SK-N-SH treated with all-trans-retinoic acid at 6 μM for 48 hours (cell line): ENCODE data around the gene KCNA3.

Experiments
- ATAC-seq: fragments of 200-7000 bp; cut with Tn5 transposase; 3 replicates; pipeline ENCODE4 v1.9.1; 2020; ENCODE audit warnings: mild to moderate bottlenecking, moderate library complexity
- ARNTL ChIP-seq: fragments of 450-650 bp; formaldehyde crosslinking; IDR thresholded peaks from 2 replicates; pipeline ENCODE4 v1.5.0; 2020; ENCODE audit warnings: low read depth, mild to moderate bottlenecking, moderate library complexity, borderline replicate concordance
- BACH2 ChIP-seq: fragments of 250-450 bp; sonication (Bioruptor Pico); IDR thresholded peaks from 2 replicates; pipeline ENCODE4 v1.9.0; 2021; ENCODE audit warnings: mild to moderate bottlenecking, borderline replicate concordance
- CSDC2 ChIP-seq: fragments of 250-450 bp; sonication (Bioruptor Pico); IDR thresholded peaks from 2 replicates; pipeline ENCODE4 v1.5.0; 2020; ENCODE audit warnings: mild to moderate bottlenecking, moderate library complexity
- ESRRG ChIP-seq: fragments of 250-450 bp; sonication (Bioruptor Pico); IDR thresholded peaks from 2 replicates; pipeline ENCODE4 v1.6.1; 2021; ENCODE audit warnings: mild to moderate bottlenecking
- GLIS3 ChIP-seq: fragments of 250-450 bp; sonication (Bioruptor Pico); IDR thresholded peaks from 2 replicates; pipeline ENCODE4 v1.5.0; 2020; ENCODE audit warnings: mild to moderate bottlenecking, moderate library complexity
- ISL1 ChIP-seq: fragments of 250-450 bp; sonication (Bioruptor Pico); IDR thresholded peaks from 2 replicates; pipeline ENCODE4 v2.1.2; 2022; ENCODE audit warnings: mild to moderate bottlenecking, moderate library complexity
- OSR1 ChIP-seq: fragments of 250-450 bp; sonication (Bioruptor Pico); IDR thresholded peaks from 2 replicates; pipeline ENCODE4 v1.8.0; 2022; ENCODE audit warnings: moderate library complexity, mild to moderate bottlenecking, inconsistent platforms
- PPARA ChIP-seq: fragments of 250-450 bp; sonication (Bioruptor Pico); IDR thresholded peaks from 2 replicates; pipeline ENCODE4 v1.5.0; 2020; ENCODE audit warnings: mild to moderate bottlenecking, borderline replicate concordance
- SNAI2 ChIP-seq: fragments of 250-450 bp; sonication (Bioruptor Pico); IDR thresholded peaks from 2 replicates; pipeline ENCODE4 v1.5.0; 2020; ENCODE audit warnings: mild to moderate bottlenecking, moderate library complexity
- TCF4 ChIP-seq: fragments of 250-450 bp; sonication (Bioruptor Pico); IDR thresholded peaks from 2 replicates; pipeline ENCODE4 v1.8.0; 2021; ENCODE audit warnings: mild to moderate bottlenecking, moderate library complexity, borderline replicate concordance
- TOX ChIP-seq: fragments of 250-450 bp; sonication (Bioruptor Pico); IDR thresholded peaks from 2 replicates; pipeline ENCODE4 v1.8.0; 2021; ENCODE audit warnings: mild to moderate bottlenecking, moderate library complexity, borderline replicate concordance
- ZC3H10 ChIP-seq: fragments of 250-450 bp; sonication (Bioruptor Pico); IDR thresholded peaks from 2 replicates; pipeline ENCODE4 v1.5.1; 2021; ENCODE audit warnings: mild to moderate bottlenecking, moderate library complexity
- ZFP3 ChIP-seq: fragments of 250-450 bp; sonication (Bioruptor Pico); IDR thresholded peaks from 2 replicates; pipeline ENCODE4 v1.5.0; 2020; ENCODE audit warnings: mild to moderate bottlenecking, moderate library complexity
- ZFP30 ChIP-seq: fragments of 450-650 bp; formaldehyde crosslinking; IDR thresholded peaks from 2 replicates; pipeline ENCODE4 v1.5.0; 2022; ENCODE audit warnings: mild to moderate bottlenecking, moderate library complexity
- ZNF565 ChIP-seq: fragments of 450-650 bp; formaldehyde crosslinking; conservative IDR thresholded peaks from 2 replicates; pipeline ENCODE4 v1.5.0; 2020; ENCODE audit warnings: low read depth, mild to moderate bottlenecking, moderate library complexity
- ZNF70 ChIP-seq: fragments of 450-650 bp; formaldehyde crosslinking; IDR thresholded peaks from 2 replicates; pipeline ENCODE4 v1.5.0; 2020; ENCODE audit warnings: mild to moderate bottlenecking, moderate library complexity
- ZNF8 ChIP-seq: fragments of 450-650 bp; formaldehyde crosslinking; IDR thresholded peaks from 2 replicates; pipeline ENCODE4 v1.5.0; 2020; ENCODE audit warnings: mild to moderate bottlenecking, moderate library complexity
- TF ChIP-seq, protein P1 (sequence below): fragments of 250-450 bp; sonication (Bioruptor Pico); IDR thresholded peaks from 2 replicates; pipeline ENCODE4 v1.5.1; 2021; ENCODE audit warnings: mild to moderate bottlenecking, moderate library complexity
- TF ChIP-seq, protein P2 (sequence below): fragments of 250-450 bp; sonication (Bioruptor Pico); IDR thresholded peaks from 2 replicates; pipeline ENCODE4 v1.5.0; 2020; ENCODE audit warnings: mild to moderate bottlenecking, moderate library complexity
- TF ChIP-seq, protein P3 (sequence below): fragments of 250-450 bp; sonication (Bioruptor Pico); IDR thresholded peaks from 2 replicates; pipeline ENCODE4 v1.8.0; 2020; ENCODE audit warnings: mild to moderate bottlenecking, moderate library complexity, borderline replicate concordance
- TF ChIP-seq, protein P4 (sequence below): fragments of 250-450 bp; sonication (Bioruptor Pico); IDR thresholded peaks from 2 replicates; pipeline ENCODE4 v1.8.0; 2021; ENCODE audit warnings: low read depth, mild to moderate bottlenecking, moderate library complexity, borderline replicate concordance

Gene KCNA3

DNA sequence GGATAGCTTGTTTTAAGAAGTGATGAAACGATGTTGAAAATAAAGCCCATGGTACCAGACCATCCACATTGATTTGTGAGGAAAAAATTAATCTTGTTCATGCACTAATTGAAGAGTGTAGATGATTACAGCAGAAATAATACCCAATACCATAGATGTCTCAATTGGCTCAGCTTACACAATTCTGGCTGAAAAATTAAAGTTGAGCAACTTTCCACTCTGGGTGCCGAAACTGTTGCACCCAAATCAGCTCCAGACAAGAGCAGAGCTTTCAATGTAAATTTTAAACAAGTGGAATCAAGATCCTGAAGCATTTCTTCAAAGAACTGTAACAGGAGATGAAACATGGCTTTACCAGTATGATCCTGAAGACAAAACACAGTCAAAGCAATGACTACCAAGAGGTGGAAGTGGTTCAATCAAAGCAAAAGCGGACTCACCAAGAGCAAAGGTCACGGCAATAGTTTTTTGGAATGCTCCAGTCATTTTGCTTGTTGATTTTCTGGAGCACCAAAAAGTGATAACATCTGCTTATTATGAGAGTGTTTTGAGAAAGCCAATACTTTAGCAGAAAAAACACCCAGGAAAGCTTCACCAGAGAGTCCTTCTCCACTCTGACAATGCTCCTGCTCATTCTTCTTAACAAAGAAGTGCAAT is 16.1 kb upstream of the KCNA3 start (continued):
- TF ChIP-seq, protein P1, sequence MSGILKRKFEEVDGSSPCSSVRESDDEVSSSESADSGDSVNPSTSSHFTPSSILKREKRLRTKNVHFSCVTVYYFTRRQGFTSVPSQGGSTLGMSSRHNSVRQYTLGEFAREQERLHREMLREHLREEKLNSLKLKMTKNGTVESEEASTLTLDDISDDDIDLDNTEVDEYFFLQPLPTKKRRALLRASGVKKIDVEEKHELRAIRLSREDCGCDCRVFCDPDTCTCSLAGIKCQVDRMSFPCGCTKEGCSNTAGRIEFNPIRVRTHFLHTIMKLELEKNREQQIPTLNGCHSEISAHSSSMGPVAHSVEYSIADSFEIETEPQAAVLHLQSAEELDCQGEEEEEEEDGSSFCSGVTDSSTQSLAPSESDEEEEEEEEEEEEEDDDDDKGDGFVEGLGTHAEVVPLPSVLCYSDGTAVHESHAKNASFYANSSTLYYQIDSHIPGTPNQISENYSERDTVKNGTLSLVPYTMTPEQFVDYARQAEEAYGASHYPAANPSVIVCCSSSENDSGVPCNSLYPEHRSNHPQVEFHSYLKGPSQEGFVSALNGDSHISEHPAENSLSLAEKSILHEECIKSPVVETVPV (CRISPR knock-in tag) = no peak

DNA sequence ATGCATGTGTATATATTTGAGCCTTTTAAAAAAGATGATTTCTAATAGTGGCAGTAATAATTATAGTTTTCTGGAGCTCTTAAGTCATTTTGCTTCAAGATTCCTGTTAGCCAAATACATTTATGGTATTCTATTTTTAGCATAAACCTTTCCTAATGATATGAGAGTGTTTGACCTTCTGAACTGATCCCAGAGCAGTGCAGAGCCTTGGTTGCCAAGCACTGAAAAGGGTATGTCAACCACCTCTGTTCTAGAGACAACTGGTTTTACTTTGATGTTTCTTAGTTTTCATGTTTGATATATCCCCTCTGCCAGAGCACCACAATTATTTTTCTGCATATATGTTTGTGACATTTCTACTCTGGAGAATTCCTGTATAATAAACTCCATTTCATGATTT is 15.1 kb upstream of the KCNA3 start:
- TF ChIP-seq ZFP3 (CRISPR knock-in tag) (no peak), ZC3H10 (no peak), ISL1 (no peak), TCF4 (no peak), ESRRG (CRISPR knock-in tag) (no peak), OSR1 (no peak), ZNF70 (CRISPR knock-in tag) (no peak)
- no peak for ATAC-seq

DNA sequence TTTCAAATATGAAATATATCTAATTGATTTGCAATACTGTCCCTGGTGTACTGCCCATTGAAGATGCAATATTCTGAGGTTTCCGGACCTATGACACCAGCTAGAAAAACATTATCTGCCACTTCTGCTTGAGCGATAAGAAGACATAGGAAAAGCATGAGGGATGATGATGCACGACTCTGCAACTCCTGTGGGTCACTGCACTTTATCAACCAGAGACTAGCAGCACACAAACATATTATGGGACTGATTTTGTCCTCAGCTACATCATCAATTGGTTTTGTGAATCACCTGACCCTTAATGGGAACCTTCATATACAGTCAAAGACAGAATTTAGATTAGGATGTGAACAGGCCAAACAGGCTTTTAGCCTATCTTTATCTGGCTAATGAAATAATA is 13.8 kb upstream of the KCNA3 start:
- TF ChIP-seq GLIS3 (no peak), TOX (CRISPR knock-in tag) (no peak), PPARA (CRISPR knock-in tag) (no peak), BACH2 (CRISPR knock-in tag) (no peak), TCF4 (no peak), ZC3H10 (no peak), ZNF70 (CRISPR knock-in tag) (no peak)
- TF ChIP-seq, protein P2, sequence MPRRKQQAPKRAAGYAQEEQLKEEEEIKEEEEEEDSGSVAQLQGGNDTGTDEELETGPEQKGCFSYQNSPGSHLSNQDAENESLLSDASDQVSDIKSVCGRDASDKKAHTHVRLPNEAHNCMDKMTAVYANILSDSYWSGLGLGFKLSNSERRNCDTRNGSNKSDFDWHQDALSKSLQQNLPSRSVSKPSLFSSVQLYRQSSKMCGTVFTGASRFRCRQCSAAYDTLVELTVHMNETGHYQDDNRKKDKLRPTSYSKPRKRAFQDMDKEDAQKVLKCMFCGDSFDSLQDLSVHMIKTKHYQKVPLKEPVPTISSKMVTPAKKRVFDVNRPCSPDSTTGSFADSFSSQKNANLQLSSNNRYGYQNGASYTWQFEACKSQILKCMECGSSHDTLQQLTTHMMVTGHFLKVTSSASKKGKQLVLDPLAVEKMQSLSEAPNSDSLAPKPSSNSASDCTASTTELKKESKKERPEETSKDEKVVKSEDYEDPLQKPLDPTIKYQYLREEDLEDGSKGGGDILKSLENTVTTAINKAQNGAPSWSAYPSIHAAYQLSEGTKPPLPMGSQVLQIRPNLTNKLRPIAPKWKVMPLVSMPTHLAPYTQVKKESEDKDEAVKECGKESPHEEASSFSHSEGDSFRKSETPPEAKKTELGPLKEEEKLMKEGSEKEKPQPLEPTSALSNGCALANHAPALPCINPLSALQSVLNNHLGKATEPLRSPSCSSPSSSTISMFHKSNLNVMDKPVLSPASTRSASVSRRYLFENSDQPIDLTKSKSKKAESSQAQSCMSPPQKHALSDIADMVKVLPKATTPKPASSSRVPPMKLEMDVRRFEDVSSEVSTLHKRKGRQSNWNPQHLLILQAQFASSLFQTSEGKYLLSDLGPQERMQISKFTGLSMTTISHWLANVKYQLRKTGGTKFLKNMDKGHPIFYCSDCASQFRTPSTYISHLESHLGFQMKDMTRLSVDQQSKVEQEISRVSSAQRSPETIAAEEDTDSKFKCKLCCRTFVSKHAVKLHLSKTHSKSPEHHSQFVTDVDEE = no peak
- no peak for ATAC-seq

DNA sequence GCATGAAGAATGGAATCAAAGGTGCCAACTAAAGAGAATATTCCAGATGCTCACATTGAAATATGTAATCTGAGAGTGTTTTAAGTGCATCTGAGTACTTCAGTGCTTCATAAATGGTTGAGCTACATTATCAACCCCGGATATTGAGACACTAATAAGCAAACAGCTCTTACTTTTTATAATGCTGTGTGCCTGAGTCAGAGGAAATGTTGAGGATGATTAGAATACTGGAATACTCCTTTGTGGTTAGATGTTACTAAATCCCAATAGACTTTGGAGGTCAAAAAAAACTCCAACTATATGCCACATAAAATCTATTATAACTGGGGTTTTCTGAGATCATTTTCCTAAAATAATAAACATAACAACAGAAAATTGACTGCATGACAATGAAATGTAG is 12.5 kb upstream of the KCNA3 start:
- TF ChIP-seq SNAI2 (CRISPR knock-in tag) = no peak
- no peak for TF ChIP-seq ZC3H10
- TF ChIP-seq, protein P1 (CRISPR knock-in tag) = no peak
- TF ChIP-seq ZNF8 (CRISPR knock-in tag) = no peak
- TF ChIP-seq ZNF565 (CRISPR knock-in tag) = no peak
- no peak for TF ChIP-seq ARNTL (CRISPR knock-in tag)
- TF ChIP-seq, protein P3, sequence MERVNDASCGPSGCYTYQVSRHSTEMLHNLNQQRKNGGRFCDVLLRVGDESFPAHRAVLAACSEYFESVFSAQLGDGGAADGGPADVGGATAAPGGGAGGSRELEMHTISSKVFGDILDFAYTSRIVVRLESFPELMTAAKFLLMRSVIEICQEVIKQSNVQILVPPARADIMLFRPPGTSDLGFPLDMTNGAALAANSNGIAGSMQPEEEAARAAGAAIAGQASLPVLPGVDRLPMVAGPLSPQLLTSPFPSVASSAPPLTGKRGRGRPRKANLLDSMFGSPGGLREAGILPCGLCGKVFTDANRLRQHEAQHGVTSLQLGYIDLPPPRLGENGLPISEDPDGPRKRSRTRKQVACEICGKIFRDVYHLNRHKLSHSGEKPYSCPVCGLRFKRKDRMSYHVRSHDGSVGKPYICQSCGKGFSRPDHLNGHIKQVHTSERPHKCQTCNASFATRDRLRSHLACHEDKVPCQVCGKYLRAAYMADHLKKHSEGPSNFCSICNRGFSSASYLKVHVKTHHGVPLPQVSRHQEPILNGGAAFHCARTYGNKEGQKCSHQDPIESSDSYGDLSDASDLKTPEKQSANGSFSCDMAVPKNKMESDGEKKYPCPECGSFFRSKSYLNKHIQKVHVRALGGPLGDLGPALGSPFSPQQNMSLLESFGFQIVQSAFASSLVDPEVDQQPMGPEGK (CRISPR knock-in tag) = no peak
- TF ChIP-seq CSDC2 (CRISPR knock-in tag) = no peak
- ATAC-seq = no peak

DNA sequence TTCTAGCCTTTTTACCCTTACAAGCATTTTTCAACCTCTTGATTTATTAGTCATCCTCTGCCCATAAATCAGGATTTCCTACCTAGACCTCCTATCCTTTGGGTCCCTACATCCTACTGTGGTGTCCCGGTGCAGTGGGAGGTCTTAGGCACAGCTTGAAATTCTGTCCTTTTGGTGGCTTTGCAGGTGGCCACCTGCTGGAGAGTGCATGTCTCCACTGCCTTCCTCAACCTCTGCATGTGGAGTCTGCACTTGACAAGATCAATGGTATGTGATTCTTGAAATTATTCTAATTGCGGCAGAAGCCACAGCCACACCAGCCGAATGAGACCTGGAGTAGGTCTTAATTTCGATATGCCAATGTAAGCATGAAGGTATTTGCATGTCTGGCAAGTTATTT is 11.4 kb upstream of the KCNA3 start:
- TF ChIP-seq, protein P4, sequence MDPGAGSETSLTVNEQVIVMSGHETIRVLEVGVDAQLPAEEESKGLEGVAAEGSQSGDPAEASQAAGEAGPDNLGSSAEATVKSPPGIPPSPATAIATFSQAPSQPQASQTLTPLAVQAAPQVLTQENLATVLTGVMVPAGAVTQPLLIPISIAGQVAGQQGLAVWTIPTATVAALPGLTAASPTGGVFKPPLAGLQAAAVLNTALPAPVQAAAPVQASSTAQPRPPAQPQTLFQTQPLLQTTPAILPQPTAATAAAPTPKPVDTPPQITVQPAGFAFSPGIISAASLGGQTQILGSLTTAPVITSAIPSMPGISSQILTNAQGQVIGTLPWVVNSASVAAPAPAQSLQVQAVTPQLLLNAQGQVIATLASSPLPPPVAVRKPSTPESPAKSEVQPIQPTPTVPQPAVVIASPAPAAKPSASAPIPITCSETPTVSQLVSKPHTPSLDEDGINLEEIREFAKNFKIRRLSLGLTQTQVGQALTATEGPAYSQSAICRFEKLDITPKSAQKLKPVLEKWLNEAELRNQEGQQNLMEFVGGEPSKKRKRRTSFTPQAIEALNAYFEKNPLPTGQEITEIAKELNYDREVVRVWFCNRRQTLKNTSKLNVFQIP (CRISPR knock-in tag) = no peak
- TF ChIP-seq TCF4 (no peak), ARNTL (CRISPR knock-in tag) (no peak), TOX (CRISPR knock-in tag) (no peak), ISL1 (no peak), GLIS3 (no peak), OSR1 (no peak), ZFP30 (CRISPR knock-in tag) (no peak), ESRRG (CRISPR knock-in tag) (no peak), ZNF8 (CRISPR knock-in tag) (no peak), CSDC2 (CRISPR knock-in tag) (no peak)

More for the DNA sequence above, 11.4 kb upstream of the KCNA3 start:
- ATAC-seq = no peak
